Panc1 (cell line): ENCODE data around the gene STRN3. TPM values are rescaled to one million over a fixed set of nuclear protein-coding genes. Genes with fewer than 3 reads are reported as not detected.
"Not testable (repeated sequence)": the region's sequence is repeated elsewhere in the genome, so short reads cannot be mapped to it uniquely, and the experiment has no call there.

Source experiments
- ATAC-seq: fragments of 200-7000 bp; cut with Tn5 transposase; 2 replicates; pipeline ENCODE4 v1.9.1; 2020; ENCODE audit warnings: mild to moderate bottlenecking, moderate library complexity
- BruUV-seq: library from RNA; stranded (reverse); fragments of 400-500 nt; replicated peaks from 2 replicates; lab custom pipeline; 2021; lab: Mats Ljungman, UMichigan
- CTCF ChIA-PET: fragments of 300-600 bp; sonication (Branson Sonifier 250); formaldehyde crosslinking; loops from one replicate; lab custom pipeline; 2022; ENCODE audit warnings: antibody characterized with exemption; lab: Charles Lee
- POLR2A ChIA-PET: fragments of 300-600 bp; sonication (Branson Sonifier 250); formaldehyde crosslinking; loops from one replicate; lab custom pipeline; 2022; ENCODE audit warnings: antibody characterized with exemption; lab: Charles Lee
- DNase-seq: peaks from one replicate; pipeline ENCODE4 v3.0.0-alpha.2; 2010; ENCODE audit warnings: low read depth, low spot score
- H3K27ac ChIP-seq: 2 replicates; pipeline ENCODE4 v1.5.1; 2011; ENCODE audit warnings: mild to moderate bottlenecking, low read length, inconsistent platforms
- H3K27me3 ChIP-seq: fragments of 200-500 bp; sonication (Bioruptor generic); 2 replicates; pipeline ENCODE4 v1.6.0; 2014; ENCODE audit warnings: low read length, inconsistent platforms; ENCODE audit not compliant: control insufficient read depth, insufficient read depth
- H3K36me3 ChIP-seq: fragments of 200-500 bp; sonication (Bioruptor generic); 2 replicates; pipeline ENCODE4 v1.5.1; 2014; ENCODE audit warnings: inconsistent platforms, mild to moderate bottlenecking, low read length, moderate library complexity; ENCODE audit not compliant: control insufficient read depth, insufficient read depth
- H3K4me1 ChIP-seq: 2 replicates; pipeline ENCODE4 v1.5.1; 2011; ENCODE audit warnings: inconsistent platforms, mild to moderate bottlenecking, low read length, moderate library complexity; ENCODE audit not compliant: control insufficient read depth, insufficient read depth
- H3K4me3 ChIP-seq, 2 experiments: 2 replicates each; pipeline ENCODE4 v1.5.1; 2011 to 2012; ENCODE audit warnings: low read depth in 2 of 2, low read length in 2 of 2, mild to moderate bottlenecking in 2 of 2, inconsistent platforms in 1 of 2, moderate library complexity in 1 of 2
- H3K9me3 ChIP-seq: fragments of 200-500 bp; sonication (Bioruptor generic); 2 replicates; pipeline ENCODE4 v1.5.1; 2014; ENCODE audit warnings: low read depth, mild to moderate bottlenecking, inconsistent platforms, low read length, moderate library complexity; ENCODE audit not compliant: control insufficient read depth, insufficient read depth
- POLR2AphosphoS5 ChIP-seq: IDR thresholded peaks from 2 replicates; pipeline ENCODE4 v1.6.1; 2012; ENCODE audit warnings: mild to moderate bottlenecking, low read depth, low read length, moderate library complexity
- SIN3A ChIP-seq: IDR thresholded peaks from 2 replicates; pipeline ENCODE4 v1.6.1; 2012; ENCODE audit warnings: low read depth, mild to moderate bottlenecking, low read length, moderate library complexity, borderline replicate concordance; ENCODE audit not compliant: insufficient read depth
- TCF7L2 ChIP-seq: IDR thresholded peaks from 2 replicates; pipeline ENCODE4 v1.6.1; 2011; ENCODE audit warnings: mild to moderate bottlenecking, low read depth, low read length, inconsistent platforms
- in situ Hi-C: cut with HindIII; loops from 2 replicates; pipeline ENCODE4 v1.10.0; 2016; ENCODE audit warnings: low sequenced_read_pairs, low pct_unique_long_range_greater_than_20kb
- intact Hi-C: fragments of 100-400 bp; cut with micrococcal nuclease; formaldehyde crosslinking; loops from one replicate; pipeline ENCODE4 v1.10.0; 2022; ENCODE audit not compliant: unreplicated experiment
- total RNA-seq: library from RNA; stranded (reverse); gene quantifications from one replicate; pipeline ENCODE4 v1.2.1, GENCODE V29; 2021; ENCODE audit not compliant: unreplicated experiment
- TF ChIP-seq, protein P1 (sequence below), 2 experiments: IDR thresholded peaks; 2 replicates each; pipeline ENCODE4 v1.6.1; 2011 to 2012; ENCODE audit warnings: low read depth in 2 of 2, control low read depth in 1 of 2, low read length in 1 of 2, mild to moderate bottlenecking in 1 of 2, moderate library complexity in 1 of 2; ENCODE audit not compliant: insufficient read depth in 1 of 2
- TF ChIP-seq, protein P2 (sequence below): fragments of 450-650 bp; IDR thresholded peaks from 2 replicates; pipeline ENCODE4 v1.5.1; 2017; ENCODE audit warnings: mild to moderate bottlenecking

Gene STRN3
- total RNA-seq, 1 experiment from 2014 or later = 29.2 TPM

DNA sequence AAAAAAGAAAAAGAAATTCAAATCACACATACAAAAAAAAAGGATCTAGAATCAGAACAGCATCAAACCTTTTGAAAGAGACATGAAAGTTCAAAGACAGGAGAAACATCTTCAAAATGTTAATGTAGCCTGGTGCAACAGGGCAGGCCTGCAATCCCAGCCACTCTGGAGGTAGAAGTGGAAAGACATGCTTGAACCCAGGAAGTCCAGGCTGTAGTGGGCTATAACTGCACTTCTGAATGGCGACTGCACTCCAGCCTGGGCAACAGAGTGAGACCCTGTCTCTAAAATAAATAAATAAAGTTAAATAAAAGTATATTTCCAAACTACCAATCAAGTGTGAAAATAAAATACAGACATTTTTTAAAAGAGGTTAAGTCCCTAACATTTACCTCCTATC is 19.5 kb downstream of the STRN3 start:
- in situ Hi-C loops = no loop called here
- ATAC-seq (no peak), DNase-seq (no peak)
- Histone ChIP-seq H3K27ac (no peak overlapping the region), H3K4me3 (no peak overlapping the region), H3K4me1 (no peaks in the 10 kb centered on the region), H3K9me3 (no peaks in the 10 kb centered on the region), H3K36me3 (no peaks in the 10 kb centered on the region), H3K27me3 (no peaks in the 10 kb centered on the region)
- ChIA-PET POLR2A (no interaction called here), CTCF (no interaction called here)
- TF ChIP-seq, protein P1, sequence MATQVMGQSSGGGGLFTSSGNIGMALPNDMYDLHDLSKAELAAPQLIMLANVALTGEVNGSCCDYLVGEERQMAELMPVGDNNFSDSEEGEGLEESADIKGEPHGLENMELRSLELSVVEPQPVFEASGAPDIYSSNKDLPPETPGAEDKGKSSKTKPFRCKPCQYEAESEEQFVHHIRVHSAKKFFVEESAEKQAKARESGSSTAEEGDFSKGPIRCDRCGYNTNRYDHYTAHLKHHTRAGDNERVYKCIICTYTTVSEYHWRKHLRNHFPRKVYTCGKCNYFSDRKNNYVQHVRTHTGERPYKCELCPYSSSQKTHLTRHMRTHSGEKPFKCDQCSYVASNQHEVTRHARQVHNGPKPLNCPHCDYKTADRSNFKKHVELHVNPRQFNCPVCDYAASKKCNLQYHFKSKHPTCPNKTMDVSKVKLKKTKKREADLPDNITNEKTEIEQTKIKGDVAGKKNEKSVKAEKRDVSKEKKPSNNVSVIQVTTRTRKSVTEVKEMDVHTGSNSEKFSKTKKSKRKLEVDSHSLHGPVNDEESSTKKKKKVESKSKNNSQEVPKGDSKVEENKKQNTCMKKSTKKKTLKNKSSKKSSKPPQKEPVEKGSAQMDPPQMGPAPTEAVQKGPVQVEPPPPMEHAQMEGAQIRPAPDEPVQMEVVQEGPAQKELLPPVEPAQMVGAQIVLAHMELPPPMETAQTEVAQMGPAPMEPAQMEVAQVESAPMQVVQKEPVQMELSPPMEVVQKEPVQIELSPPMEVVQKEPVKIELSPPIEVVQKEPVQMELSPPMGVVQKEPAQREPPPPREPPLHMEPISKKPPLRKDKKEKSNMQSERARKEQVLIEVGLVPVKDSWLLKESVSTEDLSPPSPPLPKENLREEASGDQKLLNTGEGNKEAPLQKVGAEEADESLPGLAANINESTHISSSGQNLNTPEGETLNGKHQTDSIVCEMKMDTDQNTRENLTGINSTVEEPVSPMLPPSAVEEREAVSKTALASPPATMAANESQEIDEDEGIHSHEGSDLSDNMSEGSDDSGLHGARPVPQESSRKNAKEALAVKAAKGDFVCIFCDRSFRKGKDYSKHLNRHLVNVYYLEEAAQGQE (IDR thresholded peaks at IDR 0.05; ENCODE audit: insufficient read depth in 1 of 2, low read depth in 2 of 2, low read length in 1 of 2) = no peak
- TF ChIP-seq POLR2AphosphoS5 (no peak), SIN3A (no peak), TCF7L2 (no peak)
- TF ChIP-seq, protein P2, sequence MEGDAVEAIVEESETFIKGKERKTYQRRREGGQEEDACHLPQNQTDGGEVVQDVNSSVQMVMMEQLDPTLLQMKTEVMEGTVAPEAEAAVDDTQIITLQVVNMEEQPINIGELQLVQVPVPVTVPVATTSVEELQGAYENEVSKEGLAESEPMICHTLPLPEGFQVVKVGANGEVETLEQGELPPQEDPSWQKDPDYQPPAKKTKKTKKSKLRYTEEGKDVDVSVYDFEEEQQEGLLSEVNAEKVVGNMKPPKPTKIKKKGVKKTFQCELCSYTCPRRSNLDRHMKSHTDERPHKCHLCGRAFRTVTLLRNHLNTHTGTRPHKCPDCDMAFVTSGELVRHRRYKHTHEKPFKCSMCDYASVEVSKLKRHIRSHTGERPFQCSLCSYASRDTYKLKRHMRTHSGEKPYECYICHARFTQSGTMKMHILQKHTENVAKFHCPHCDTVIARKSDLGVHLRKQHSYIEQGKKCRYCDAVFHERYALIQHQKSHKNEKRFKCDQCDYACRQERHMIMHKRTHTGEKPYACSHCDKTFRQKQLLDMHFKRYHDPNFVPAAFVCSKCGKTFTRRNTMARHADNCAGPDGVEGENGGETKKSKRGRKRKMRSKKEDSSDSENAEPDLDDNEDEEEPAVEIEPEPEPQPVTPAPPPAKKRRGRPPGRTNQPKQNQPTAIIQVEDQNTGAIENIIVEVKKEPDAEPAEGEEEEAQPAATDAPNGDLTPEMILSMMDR = no peak
- intact Hi-C loops = no loop called here
- BruUV-seq = no TSS peak

DNA sequence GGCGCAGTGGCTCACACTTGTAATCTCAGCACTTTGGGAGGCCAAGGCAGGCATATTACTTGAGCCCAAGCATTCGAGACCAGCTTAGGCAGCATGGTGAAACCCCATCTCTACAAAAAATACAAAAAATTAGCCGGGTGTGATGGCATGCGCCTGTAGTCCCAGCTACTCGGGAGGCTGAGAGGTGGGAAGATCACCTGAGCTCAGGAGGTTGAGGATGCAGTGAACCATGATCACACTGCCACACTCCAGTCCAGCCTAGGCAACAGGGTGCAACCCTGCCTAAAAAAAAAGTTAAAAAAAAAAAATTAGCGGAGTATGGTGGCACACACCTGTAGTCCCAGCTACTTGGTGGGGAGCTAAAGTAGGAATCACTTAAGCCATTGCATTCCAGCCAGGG is 22.2 kb downstream of the STRN3 start:
- DNase-seq, H3K4me1 ChIP-seq, H3K27me3 ChIP-seq, BruUV-seq, H3K36me3 ChIP-seq, H3K9me3 ChIP-seq, POLR2A ChIA-PET, intact Hi-C loops, ATAC-seq, in situ Hi-C loops, CTCF ChIA-PET, H3K27ac ChIP-seq, H3K4me3 ChIP-seq: not testable (repeated sequence)

DNA sequence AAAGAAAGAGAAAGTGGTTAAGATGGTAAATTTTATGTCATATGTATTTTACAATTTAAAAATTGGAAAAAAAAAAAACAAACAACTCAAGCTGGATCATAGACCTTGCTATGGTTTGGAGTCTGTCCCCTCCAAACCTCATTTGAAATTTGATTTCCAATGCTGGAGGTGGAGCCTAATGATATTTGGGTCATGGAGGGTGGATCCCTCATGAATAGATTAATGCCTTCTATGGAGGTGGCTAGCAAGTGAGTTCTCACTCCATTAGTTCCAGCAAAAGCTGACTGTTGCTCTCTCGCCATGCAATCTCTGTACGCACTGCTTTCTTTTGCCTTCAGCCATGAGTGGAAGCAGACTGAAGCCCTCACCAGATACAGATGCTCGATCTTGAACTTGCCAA is 22.9 kb downstream of the STRN3 start:
- Histone ChIP-seq H3K9me3 (no peaks in the 10 kb centered on the region), H3K36me3 (no peaks in the 10 kb centered on the region), H3K27ac (no peak overlapping the region), H3K4me3 (no peak overlapping the region), H3K4me1 (peaks cover 4% of the 10 kb centered on the region; the same call in 1 of the 2 replicates), H3K27me3 (no peaks in the 10 kb centered on the region)
- DNase-seq (no peak), ATAC-seq (no peak)
- BruUV-seq = no TSS peak
- TF ChIP-seq, protein P2 = no peak
- POLR2A ChIA-PET = no interaction called here
- intact Hi-C loops (no loop called here), in situ Hi-C loops (no loop called here)
- CTCF ChIA-PET = no interaction called here
